ENCODE measurements around the gene MYLK4. TPM values are rescaled to one million over a fixed set of nuclear protein-coding genes. Genes with fewer than 3 reads are reported as not detected.

MYLK4 gene
- total RNA-seq, 1 donor from 2014 or later, result 0.23 TPM

DNA sequence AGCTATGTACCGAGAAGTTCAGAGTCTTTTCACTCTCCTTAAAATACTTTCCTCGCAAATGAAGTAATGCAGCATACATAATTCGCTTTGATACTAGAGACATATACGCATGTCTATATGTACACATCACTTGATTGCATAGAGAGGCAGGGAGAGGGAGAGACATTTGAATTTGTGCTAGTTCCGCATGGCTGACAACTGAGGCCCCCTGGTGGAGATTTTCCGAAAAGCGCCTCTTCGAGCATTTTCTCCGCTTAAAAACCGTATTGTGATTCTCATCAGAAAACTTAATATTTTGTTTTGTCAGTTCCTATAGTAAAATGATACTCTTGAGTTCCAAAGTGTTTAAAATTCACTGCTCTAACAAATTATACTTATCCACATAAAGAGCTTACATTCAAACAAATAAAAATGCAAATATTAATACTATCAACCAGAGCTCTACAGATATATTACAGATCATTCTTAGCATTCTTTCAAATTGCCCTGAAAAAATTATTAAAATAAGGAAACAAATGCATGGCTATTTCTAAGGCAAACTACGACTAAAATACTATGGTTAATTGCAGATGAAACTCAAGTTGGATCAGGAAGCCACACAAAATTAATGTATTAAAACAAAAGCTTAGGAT lies 637 bp downstream of the MYLK4 start:
- peaks cover 7% of the 10 kb centered on the region for H3K4me1 Mint-ChIP-seq (ENCODE audit: low read depth, unreplicated experiment)

DNA sequence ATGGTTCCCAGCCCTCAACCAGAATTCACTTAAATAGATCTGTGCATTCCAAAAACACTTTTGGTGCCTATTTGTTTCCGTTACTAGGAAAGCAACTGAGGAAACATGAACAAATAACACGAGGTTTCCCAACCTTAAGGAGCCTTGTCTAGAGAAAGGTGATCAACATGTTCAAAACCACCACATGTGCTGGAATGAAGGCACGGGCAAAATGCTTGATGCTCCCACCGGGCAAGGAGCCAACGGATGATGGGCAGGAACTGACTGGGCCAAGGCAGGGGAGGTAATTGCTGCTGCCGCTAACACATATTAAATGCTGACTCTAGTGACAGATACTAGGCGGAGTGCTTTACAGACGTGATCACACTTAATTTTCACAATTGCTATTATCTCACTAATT lies 2.5 kb downstream of the MYLK4 start:
- peaks cover 18% of the 10 kb centered on the region for H3K4me1 Mint-ChIP-seq (ENCODE audit: low read depth, unreplicated experiment)
- Histone ChIP-seq H4K20me1 (ENCODE audit: insufficient read depth, low read length) (no peaks in the 10 kb centered on the region), H2AFZ (ENCODE audit: low read depth, low read length) (no peak overlapping the region), H3K27ac (ENCODE audit: low read depth, low read length) (no peak overlapping the region), H3K4me1 (ENCODE audit: insufficient read depth, low read length) (peaks cover 4% of the 10 kb centered on the region), H3K27me3 (ENCODE audit: insufficient read depth, low read length) (peaks cover 6% of the 10 kb centered on the region), H3K4me2 (ENCODE audit: low read length) (no peak overlapping the region), H3K4me3 (ENCODE audit: insufficient read depth, low read depth, low read length) (no peak overlapping the region), H3K9ac (ENCODE audit: low read length) (no peak overlapping the region), H3K9me3 (ENCODE audit: insufficient read depth, low read depth, low read length) (no peaks in the 10 kb centered on the region), H3K36me3 (ENCODE audit: insufficient read depth, low read length) (no peaks in the 10 kb centered on the region), H3K79me2 (ENCODE audit: insufficient read depth, low read length) (no peaks in the 10 kb centered on the region)
- no peak overlapping the region for H3K27ac Mint-ChIP-seq (ENCODE audit: unreplicated experiment)
- no peaks in the 10 kb centered on the region for H3K36me3 Mint-ChIP-seq (ENCODE audit: low read depth, unreplicated experiment)
- TF ChIP-seq, protein P1, sequence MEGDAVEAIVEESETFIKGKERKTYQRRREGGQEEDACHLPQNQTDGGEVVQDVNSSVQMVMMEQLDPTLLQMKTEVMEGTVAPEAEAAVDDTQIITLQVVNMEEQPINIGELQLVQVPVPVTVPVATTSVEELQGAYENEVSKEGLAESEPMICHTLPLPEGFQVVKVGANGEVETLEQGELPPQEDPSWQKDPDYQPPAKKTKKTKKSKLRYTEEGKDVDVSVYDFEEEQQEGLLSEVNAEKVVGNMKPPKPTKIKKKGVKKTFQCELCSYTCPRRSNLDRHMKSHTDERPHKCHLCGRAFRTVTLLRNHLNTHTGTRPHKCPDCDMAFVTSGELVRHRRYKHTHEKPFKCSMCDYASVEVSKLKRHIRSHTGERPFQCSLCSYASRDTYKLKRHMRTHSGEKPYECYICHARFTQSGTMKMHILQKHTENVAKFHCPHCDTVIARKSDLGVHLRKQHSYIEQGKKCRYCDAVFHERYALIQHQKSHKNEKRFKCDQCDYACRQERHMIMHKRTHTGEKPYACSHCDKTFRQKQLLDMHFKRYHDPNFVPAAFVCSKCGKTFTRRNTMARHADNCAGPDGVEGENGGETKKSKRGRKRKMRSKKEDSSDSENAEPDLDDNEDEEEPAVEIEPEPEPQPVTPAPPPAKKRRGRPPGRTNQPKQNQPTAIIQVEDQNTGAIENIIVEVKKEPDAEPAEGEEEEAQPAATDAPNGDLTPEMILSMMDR (IDR thresholded peaks at IDR 0.05; ENCODE audit: insufficient read depth, low read depth, low read length), result no peak
- TF ChIP-seq EZH2 (IDR thresholded peaks at IDR 0.05; ENCODE audit: insufficient read depth, low read length), result no peak
- no peaks in the 10 kb centered on the region for H3K9me3 Mint-ChIP-seq (ENCODE audit: unreplicated experiment)
- peaks cover 2% of the 10 kb centered on the region for H3K27me3 Mint-ChIP-seq (ENCODE audit: low read depth, unreplicated experiment)
- FAIRE-seq (no peak), DNase-seq (ENCODE audit: low read depth) (no peak)
- H3K4me3 Mint-ChIP-seq (ENCODE audit: unreplicated experiment), result no peak overlapping the region

More for the DNA sequence above, 637 bp downstream of the MYLK4 start:
- H3K27ac ChIP-seq (ENCODE audit: low read depth, low read length), result no peak overlapping the region
- FAIRE-seq (no peak), DNase-seq (ENCODE audit: low read depth) (no peak)
- no peaks in the 10 kb centered on the region for H4K20me1 ChIP-seq (ENCODE audit: insufficient read depth, low read length)
- Mint-ChIP-seq H3K27me3 (ENCODE audit: low read depth, unreplicated experiment) (peaks cover 2% of the 10 kb centered on the region), H3K9me3 (ENCODE audit: unreplicated experiment) (no peaks in the 10 kb centered on the region), H3K27ac (ENCODE audit: unreplicated experiment) (no peak overlapping the region), H3K4me3 (ENCODE audit: unreplicated experiment) (no peak overlapping the region), H3K36me3 (ENCODE audit: low read depth, unreplicated experiment) (no peaks in the 10 kb centered on the region)
- H3K9ac ChIP-seq (ENCODE audit: low read length), result no peak overlapping the region
- peak overlapping the region; percentile 40 for H3K4me2 ChIP-seq (ENCODE audit: low read length)
- H3K79me2 ChIP-seq (ENCODE audit: insufficient read depth, low read length), result no peaks in the 10 kb centered on the region
- no peak overlapping the region for H2AFZ ChIP-seq (ENCODE audit: low read depth, low read length)
- H3K4me3 ChIP-seq (ENCODE audit: insufficient read depth, low read depth, low read length), result no peak overlapping the region
- peaks cover 6% of the 10 kb centered on the region for H3K27me3 ChIP-seq (ENCODE audit: insufficient read depth, low read length)
- no peaks in the 10 kb centered on the region for H3K9me3 ChIP-seq (ENCODE audit: insufficient read depth, low read depth, low read length)
- TF ChIP-seq, protein P1 (IDR thresholded peaks at IDR 0.05; ENCODE audit: insufficient read depth, low read depth, low read length), result peak; percentile 93
- TF ChIP-seq EZH2 (IDR thresholded peaks at IDR 0.05; ENCODE audit: insufficient read depth, low read length), result no peak
- H3K4me1 ChIP-seq (ENCODE audit: insufficient read depth, low read length), result peaks cover 4% of the 10 kb centered on the region
- H3K36me3 ChIP-seq (ENCODE audit: insufficient read depth, low read length), result no peaks in the 10 kb centered on the region

DNA sequence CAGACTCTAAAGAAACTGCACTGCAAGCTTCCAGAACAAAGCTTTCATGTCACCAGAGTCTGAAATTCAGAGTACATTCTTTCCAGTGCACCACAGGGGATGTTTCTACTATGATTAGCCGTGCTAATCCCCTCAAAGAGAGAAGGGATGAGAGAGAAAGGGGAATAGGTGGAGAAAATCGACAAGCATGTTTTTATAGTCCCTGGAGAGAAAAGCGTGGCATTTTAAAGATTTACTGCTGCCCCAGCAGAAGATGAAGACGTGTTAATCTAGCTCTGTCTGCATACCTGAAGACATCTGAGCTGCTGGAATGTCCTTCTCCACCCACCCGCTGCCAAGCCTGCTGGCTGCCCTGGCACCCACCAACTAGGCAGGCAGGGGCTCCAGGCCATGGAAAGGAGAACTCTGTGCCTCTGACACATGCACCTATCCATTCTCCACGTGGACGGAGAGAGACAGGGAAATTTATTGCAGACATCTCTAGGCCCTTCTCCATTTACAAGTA lies 4.1 kb downstream of the MYLK4 start:
- H3K4me1 Mint-ChIP-seq (ENCODE audit: low read depth, unreplicated experiment), result peaks cover 28% of the 10 kb centered on the region
- H3K79me2 ChIP-seq (ENCODE audit: insufficient read depth, low read length), result no peaks in the 10 kb centered on the region
- H3K27me3 ChIP-seq (ENCODE audit: insufficient read depth, low read length), result peaks cover 6% of the 10 kb centered on the region
- H4K20me1 ChIP-seq (ENCODE audit: insufficient read depth, low read length), result no peaks in the 10 kb centered on the region
- H3K4me3 ChIP-seq (ENCODE audit: insufficient read depth, low read depth, low read length), result no peak overlapping the region
- H2AFZ ChIP-seq (ENCODE audit: low read depth, low read length), result peak overlapping the region; percentile 2
- H3K9ac ChIP-seq (ENCODE audit: low read length), result no peak overlapping the region
- peaks cover 2% of the 10 kb centered on the region for H3K27me3 Mint-ChIP-seq (ENCODE audit: low read depth, unreplicated experiment)
- H3K27ac ChIP-seq (ENCODE audit: low read depth, low read length), result no peak overlapping the region
- TF ChIP-seq, protein P1 (IDR thresholded peaks at IDR 0.05; ENCODE audit: insufficient read depth, low read depth, low read length), result no peak
- no peak for TF ChIP-seq EZH2 (IDR thresholded peaks at IDR 0.05; ENCODE audit: insufficient read depth, low read length)
- H3K9me3 ChIP-seq (ENCODE audit: insufficient read depth, low read depth, low read length), result no peaks in the 10 kb centered on the region
- H3K4me3 Mint-ChIP-seq (ENCODE audit: unreplicated experiment), result no peak overlapping the region
- peaks cover 4% of the 10 kb centered on the region for H3K4me1 ChIP-seq (ENCODE audit: insufficient read depth, low read length)
- no peaks in the 10 kb centered on the region for H3K9me3 Mint-ChIP-seq (ENCODE audit: unreplicated experiment)
- no peak for FAIRE-seq
- DNase-seq (ENCODE audit: low read depth), result no peak
- H3K4me2 ChIP-seq (ENCODE audit: low read length), result no peak overlapping the region
- no peaks in the 10 kb centered on the region for H3K36me3 ChIP-seq (ENCODE audit: insufficient read depth, low read length)
- H3K27ac Mint-ChIP-seq (ENCODE audit: unreplicated experiment), result no peak overlapping the region
- H3K36me3 Mint-ChIP-seq (ENCODE audit: low read depth, unreplicated experiment), result no peaks in the 10 kb centered on the region

Measured in astrocyte (in vitro differentiated cells and primary cell).